ENCODE data around the gene CEP63.
"Not testable (repeated sequence)": the region's sequence is repeated elsewhere in the genome, so short reads cannot be mapped to it uniquely, and the experiment has no call there.

Gene CEP63

GRCh38 chr3:134522541-134522940 lies 36.7 kb downstream of the CEP63 start:
- no peak for DNase-seq

- DNase-seq = no peak
Measured at GRCh38 chr3:134525293-134525692, 39.4 kb downstream of the CEP63 start.

GRCh38 chr3:134526319-134526718 lies 40.5 kb downstream of the CEP63 start:
- no peak for DNase-seq

GRCh38 chr3:134527037-134527436 lies 41.2 kb downstream of the CEP63 start:
- DNase-seq = no peak

- no peak for DNase-seq
Measured at GRCh38 chr3:134527538-134528186, 41.8 kb downstream of the CEP63 start.

- DNase-seq = no peak
Measured at GRCh38 chr3:134533493-134533892, 47.6 kb downstream of the CEP63 start.

- DNase-seq = no peak
Measured at GRCh38 chr3:134535186-134535970, 49.5 kb downstream of the CEP63 start.

GRCh38 chr3:134536781-134537180 lies 50.9 kb downstream of the CEP63 start:
- no peak for DNase-seq

GRCh38 chr3:134542287-134542958 lies 56.6 kb downstream of the CEP63 start:
- peak; percentile 2 for DNase-seq

- DNase-seq = no peak
Measured at GRCh38 chr3:134543113-134543512, 57.3 kb downstream of the CEP63 start.

- peak; percentile 5 for DNase-seq
Measured at GRCh38 chr3:134544316-134544715, 58.5 kb downstream of the CEP63 start.

GRCh38 chr3:134544783-134545182 lies 58.9 kb downstream of the CEP63 start:
- DNase-seq = not testable (repeated sequence)

GRCh38 chr3:134545818-134546217 lies 60.0 kb downstream of the CEP63 start:
- DNase-seq = no peak

GRCh38 chr3:134552784-134553183 lies 66.9 kb downstream of the CEP63 start:
- DNase-seq = no peak

- DNase-seq = no peak
Measured at GRCh38 chr3:134559591-134559990, 73.7 kb downstream of the CEP63 start.

GRCh38 chr3:134562055-134562454 lies 76.2 kb downstream of the CEP63 start:
- DNase-seq = no peak

- DNase-seq = no peak
Measured at GRCh38 chr3:134563601-134564000, 77.7 kb downstream of the CEP63 start.

- no peak for DNase-seq
Measured at GRCh38 chr3:134564991-134565390, 79.1 kb downstream of the CEP63 start.

- no peak for DNase-seq
Measured at GRCh38 chr3:134567605-134568004, 81.7 kb downstream of the CEP63 start.

- DNase-seq = no peak
Measured at GRCh38 chr3:134568790-134569189, 82.9 kb downstream of the CEP63 start.

GRCh38 chr3:134569899-134570298 lies 84.0 kb downstream of the CEP63 start:
- DNase-seq = not testable (repeated sequence)

GRCh38 chr3:134576426-134576825 lies 90.6 kb downstream of the CEP63 start:
- no peak for DNase-seq

- DNase-seq = no peak
Measured at GRCh38 chr3:134576831-134577230, 91.0 kb downstream of the CEP63 start.

GRCh38 chr3:134579141-134579665 lies 93.3 kb downstream of the CEP63 start:
- DNase-seq = no peak
